Measurements from ENCODE around the gene USP3. TPM values are rescaled to one million over a fixed set of nuclear protein-coding genes. Genes with fewer than 3 reads are reported as not detected.

Gene USP3
- total RNA-seq, 1 experiment from 2014 or later: 36.6 TPM

GRCh38 chr15:63512148-63512547, 7.8 kb downstream of the USP3 start (continued):
- TF ChIP-seq HMGXB4 (CRISPR knock-in tag; IDR thresholded peaks at IDR 0.05) (no peak), MYBL2 (CRISPR knock-in tag; IDR thresholded peaks at IDR 0.05) (no peak), STAT6 (CRISPR knock-in tag; conservative IDR thresholded peaks at IDR 0.05; ENCODE audit: low read depth) (no peak), E2F5 (CRISPR knock-in tag; IDR thresholded peaks at IDR 0.05) (no peak), SMAD4 (CRISPR knock-in tag; IDR thresholded peaks at IDR 0.05) (no peak), CREM (CRISPR knock-in tag; IDR thresholded peaks at IDR 0.05) (no peak), ZNF396 (CRISPR knock-in tag; IDR thresholded peaks at IDR 0.05; ENCODE audit: borderline replicate concordance) (no peak), KAT7 (CRISPR knock-in tag; IDR thresholded peaks at IDR 0.05; ENCODE audit: borderline replicate concordance) (no peak), NFYB (CRISPR knock-in tag; conservative IDR thresholded peaks at IDR 0.05; ENCODE audit: low read depth) (no peak), EMX1 (CRISPR knock-in tag; IDR thresholded peaks at IDR 0.05) (no peak)

- TF ChIP-seq E2F1 (CRISPR knock-in tag; IDR thresholded peaks at IDR 0.05) (no peak), FOXJ3 (CRISPR knock-in tag; IDR thresholded peaks at IDR 0.05; ENCODE audit: borderline replicate concordance) (no peak)
- no peaks in the 10 kb centered on the region for H3K36me3 Mint-ChIP-seq
- POLR2A ChIA-PET: no interaction called here
- peaks cover 7% of the 10 kb centered on the region for H3K27me3 Mint-ChIP-seq (ENCODE audit: low read depth)
- CTCF ChIA-PET: interaction anchor here (0.7 to 2.8 kb wide), 6 partner anchors 9 to 86 kb away, joined by 3 to 9 read pairs (median 4); partner anchors contain the start of gene USP3
- peaks cover 85% of the 10 kb centered on the region for H3K4me1 Mint-ChIP-seq
- no peaks in the 10 kb centered on the region for H3K9me3 Mint-ChIP-seq
- H3K27ac Mint-ChIP-seq: no peak overlapping the region
- ATAC-seq (no peak), DNase-seq (ENCODE audit: low spot score) (no peak)
- no peak overlapping the region for H3K4me3 Mint-ChIP-seq
Measured at GRCh38 chr15:63513271-63513670, 8.9 kb downstream of the USP3 start.

GRCh38 chr15:63513728-63514127, 9.3 kb downstream of the USP3 start:
- Mint-ChIP-seq H3K27me3 (ENCODE audit: low read depth) (peaks cover 2% of the 10 kb centered on the region), H3K36me3 (no peaks in the 10 kb centered on the region), H3K27ac (no peak overlapping the region), H3K9me3 (no peaks in the 10 kb centered on the region), H3K4me1 (peaks cover 81% of the 10 kb centered on the region), H3K4me3 (no peak overlapping the region)
- ChIA-PET CTCF (interaction anchor here (1.1 to 2.8 kb wide), 4 partner anchors 10 to 86 kb away, joined by 3 to 9 read pairs (median 6); partner anchors contain the start of gene USP3), POLR2A (no interaction called here)
- ATAC-seq: no peak
- DNase-seq (ENCODE audit: low spot score): no peak
- no peak for TF ChIP-seq PRDM15 (CRISPR knock-in tag; IDR thresholded peaks at IDR 0.05)
- no peak for TF ChIP-seq OVOL2 (CRISPR knock-in tag; IDR thresholded peaks at IDR 0.05; ENCODE audit: borderline replicate concordance)
- no peak for TF ChIP-seq ZMAT4 (CRISPR knock-in tag; IDR thresholded peaks at IDR 0.05)
- TF ChIP-seq AR (CRISPR knock-in tag; IDR thresholded peaks at IDR 0.05): no peak
- TF ChIP-seq TEAD1 (CRISPR knock-in tag; IDR thresholded peaks at IDR 0.05): no peak
- no peak for TF ChIP-seq NR3C1 (CRISPR knock-in tag; conservative IDR thresholded peaks at IDR 0.05; ENCODE audit: low read depth)
